Loucy (cell line): Measurements from ENCODE around the gene SUFU.

Experiments
- H2AFZ ChIP-seq: fragments of 200-600 bp; sonication (generic); 2 replicates; pipeline ENCODE4 v1.6.0; 2016; ENCODE audit warnings: antibody characterized with exemption, mild to moderate bottlenecking, low read length, moderate library complexity
- H3F3A ChIP-seq: fragments of 200-600 bp; 2 replicates; pipeline ENCODE4 v1.6.0; 2016; ENCODE audit warnings: antibody characterized with exemption, low read depth, mild to moderate bottlenecking
- H3K27me3 ChIP-seq: fragments of 200-600 bp; sonication (generic); 2 replicates; pipeline ENCODE4 v1.6.1; 2014; ENCODE audit warnings: low read length, mild to moderate bottlenecking; ENCODE audit not compliant: insufficient read depth, poor library complexity, severe bottlenecking
- H3K36me3 ChIP-seq: fragments of 200-600 bp; sonication (generic); 2 replicates; pipeline ENCODE4 v1.6.1; 2016; ENCODE audit warnings: low read length; ENCODE audit not compliant: insufficient read depth
- H3K4me1 ChIP-seq: fragments of 200-600 bp; sonication (generic); 2 replicates; pipeline ENCODE4 v1.5.1; 2014; ENCODE audit warnings: low read length, mild to moderate bottlenecking; ENCODE audit not compliant: insufficient read depth, poor library complexity, severe bottlenecking
- H3K4me2 ChIP-seq: fragments of 200-600 bp; sonication (generic); 2 replicates; pipeline ENCODE4 v1.6.0; 2014; ENCODE audit warnings: antibody characterized with exemption, low read length, low read depth, mild to moderate bottlenecking; ENCODE audit not compliant: poor library complexity, severe bottlenecking
- H3K4me3 ChIP-seq: fragments of 200-600 bp; sonication (generic); 2 replicates; pipeline ENCODE4 v1.5.1; 2014; ENCODE audit warnings: low read length, mild to moderate bottlenecking, mixed read lengths; ENCODE audit not compliant: poor library complexity, severe bottlenecking
- H3K79me2 ChIP-seq: fragments of 200-600 bp; sonication (generic); 2 replicates; pipeline ENCODE4 v1.6.1; 2014; ENCODE audit warnings: low read length; ENCODE audit not compliant: insufficient read depth
- H3K9ac ChIP-seq: fragments of 200-600 bp; sonication (generic); 2 replicates; pipeline ENCODE4 v1.6.0; 2014; ENCODE audit warnings: mild to moderate bottlenecking, low read depth, low read length, moderate library complexity; ENCODE audit not compliant: poor library complexity, severe bottlenecking
- H3K9me2 ChIP-seq: fragments of 200-600 bp; sonication (generic); replicated peaks from 2 replicates; pipeline ENCODE4 v1.6.1; 2016; ENCODE audit warnings: low read depth, low read length, mixed read lengths
- H3K9me3 ChIP-seq: fragments of 200-600 bp; sonication (generic); 2 replicates; pipeline ENCODE4 v1.6.1; 2014; ENCODE audit warnings: mild to moderate bottlenecking, antibody characterized with exemption, low read length, low read depth; ENCODE audit not compliant: insufficient read depth
- H4K20me1 ChIP-seq: fragments of 200-600 bp; sonication (generic); 2 replicates; pipeline ENCODE4 v1.6.0; 2014; ENCODE audit warnings: antibody characterized with exemption, low read length, mild to moderate bottlenecking; ENCODE audit not compliant: insufficient read depth, poor library complexity, severe bottlenecking
- EZH2phosphoT487 ChIP-seq: fragments of 200-600 bp; IDR thresholded peaks from 2 replicates; pipeline ENCODE4 v1.6.1; 2018; ENCODE audit warnings: antibody characterized with exemption, mild to moderate bottlenecking, moderate library complexity, borderline replicate concordance
- TF ChIP-seq, protein P1 (sequence below): fragments of 200-600 bp; sonication (generic); conservative IDR thresholded peaks from 2 replicates; pipeline ENCODE4 v1.5.1; 2014; ENCODE audit warnings: mild to moderate bottlenecking, antibody characterized with exemption, low read length

Gene SUFU

GRCh38 chr10:102648889-102649796, 145.4 kb downstream of the SUFU start:
- Histone ChIP-seq H3K9me3 (no peaks in the 10 kb centered on the region), H2AFZ (no peak overlapping the region), H3K27me3 (no peaks in the 10 kb centered on the region), H3K4me3 (peak overlapping the region; percentile 86), H3K36me3 (peaks cover 20% of the 10 kb centered on the region; the same call in 1 of the 2 replicates), H3F3A (0 out of 2 replicates have a peak, but pooled peaks cover 2% of the 10 kb centered on the region), H3K79me2 (peaks cover 100% of the 10 kb centered on the region), H4K20me1 (peaks cover 95% of the 10 kb centered on the region), H3K4me2 (peak overlapping the region; percentile 100), H3K9ac (peak overlapping the region; percentile 98), H3K9me2 (no peaks in the 10 kb centered on the region), H3K4me1 (peaks cover 72% of the 10 kb centered on the region)
- TF ChIP-seq EZH2phosphoT487 = no peak
- TF ChIP-seq, protein P1, sequence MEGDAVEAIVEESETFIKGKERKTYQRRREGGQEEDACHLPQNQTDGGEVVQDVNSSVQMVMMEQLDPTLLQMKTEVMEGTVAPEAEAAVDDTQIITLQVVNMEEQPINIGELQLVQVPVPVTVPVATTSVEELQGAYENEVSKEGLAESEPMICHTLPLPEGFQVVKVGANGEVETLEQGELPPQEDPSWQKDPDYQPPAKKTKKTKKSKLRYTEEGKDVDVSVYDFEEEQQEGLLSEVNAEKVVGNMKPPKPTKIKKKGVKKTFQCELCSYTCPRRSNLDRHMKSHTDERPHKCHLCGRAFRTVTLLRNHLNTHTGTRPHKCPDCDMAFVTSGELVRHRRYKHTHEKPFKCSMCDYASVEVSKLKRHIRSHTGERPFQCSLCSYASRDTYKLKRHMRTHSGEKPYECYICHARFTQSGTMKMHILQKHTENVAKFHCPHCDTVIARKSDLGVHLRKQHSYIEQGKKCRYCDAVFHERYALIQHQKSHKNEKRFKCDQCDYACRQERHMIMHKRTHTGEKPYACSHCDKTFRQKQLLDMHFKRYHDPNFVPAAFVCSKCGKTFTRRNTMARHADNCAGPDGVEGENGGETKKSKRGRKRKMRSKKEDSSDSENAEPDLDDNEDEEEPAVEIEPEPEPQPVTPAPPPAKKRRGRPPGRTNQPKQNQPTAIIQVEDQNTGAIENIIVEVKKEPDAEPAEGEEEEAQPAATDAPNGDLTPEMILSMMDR = no peak

GRCh38 chr10:102649797-102650654, 146.3 kb downstream of the SUFU start:
- Histone ChIP-seq H3K36me3 (peaks cover 29% of the 10 kb centered on the region; the same call in 1 of the 2 replicates), H4K20me1 (peaks cover 99% of the 10 kb centered on the region), H3K9me2 (no peaks in the 10 kb centered on the region), H3K4me1 (peaks cover 72% of the 10 kb centered on the region), H3K27me3 (no peaks in the 10 kb centered on the region), H3K9ac (peak overlapping the region; percentile 98), H3K4me2 (peak overlapping the region; percentile 100), H2AFZ (no peak overlapping the region), H3F3A (0 out of 2 replicates have a peak, but pooled peaks cover 2% of the 10 kb centered on the region), H3K9me3 (no peaks in the 10 kb centered on the region), H3K79me2 (peaks cover 99% of the 10 kb centered on the region), H3K4me3 (peak overlapping the region; percentile 86)
- TF ChIP-seq, protein P1 = no peak
- no peak for TF ChIP-seq EZH2phosphoT487

GRCh38 chr10:102650655-102651454, 147.1 kb downstream of the SUFU start:
- TF ChIP-seq, protein P1 = no peak
- no peak for TF ChIP-seq EZH2phosphoT487
- no peaks in the 10 kb centered on the region for H3K9me2 ChIP-seq
- peaks cover 72% of the 10 kb centered on the region for H3K4me1 ChIP-seq
- H3K27me3 ChIP-seq = no peaks in the 10 kb centered on the region
- peaks cover 94% of the 10 kb centered on the region for H4K20me1 ChIP-seq
- H3K79me2 ChIP-seq = peaks cover 99% of the 10 kb centered on the region
- H3K9me3 ChIP-seq = no peaks in the 10 kb centered on the region
- peak overlapping the region; percentile 86 for H3K4me3 ChIP-seq
- H3K4me2 ChIP-seq = peak overlapping the region; percentile 100
- H3F3A ChIP-seq = 0 out of 2 replicates have a peak, but pooled peaks cover 2% of the 10 kb centered on the region
- H3K9ac ChIP-seq = peak overlapping the region; percentile 98
- no peak overlapping the region for H2AFZ ChIP-seq
- H3K36me3 ChIP-seq = peaks cover 38% of the 10 kb centered on the region; the same call in 1 of the 2 replicates
